Naive thymus-derived CD8-positive, alpha-beta T cell (primary cell): ENCODE results near the gene PAM16. TPM values are rescaled to one million over a fixed set of nuclear protein-coding genes. Genes with fewer than 3 reads are reported as not detected.
A peak's percentile ranks its signal among the peaks of the same experiment; 100 is the strongest.

Experiments used
- ATAC-seq, 2 donors: fragments of 150-1000 bp; cut with Tn5 transposase in 1 of 2; sonication (Bioruptor Pico), chemical (Tn5 transposase) in 1 of 2; 1 replicate in 1 of 2; 2 replicates in 1 of 2; pipeline ENCODE4 v1.10.0; 2021; ENCODE audit warnings: mild to moderate bottlenecking in 2 of 2, moderate library complexity in 2 of 2
- POLR2A ChIA-PET: fragments of 350-600 bp; sonication (Branson Sonifier 250); formaldehyde crosslinking; loops from one replicate; lab custom pipeline; 2021; ENCODE audit warnings: antibody characterized with exemption; lab: Charles Lee
- DNase-seq, 10 donors: peaks; one replicate each; pipeline versions ENCODE4 v3.0.0 to v3.0.0-alpha.2; 2020 to 2022
- H3K27ac Mint-ChIP-seq, 10 donors: one replicate each; pipeline ENCODE4 v1.8.0; 2020 to 2022; ENCODE audit warnings: mild to moderate bottlenecking in 10 of 10, mixed read lengths in 10 of 10, moderate library complexity in 4 of 10, inconsistent platforms in 1 of 10
- H3K27me3 Mint-ChIP-seq, 5 donors: one replicate each; pipeline ENCODE4 v1.8.0; 2021 to 2022; ENCODE audit warnings: mixed read lengths in 5 of 5
- H3K36me3 Mint-ChIP-seq, 3 donors: one replicate each; pipeline ENCODE4 v1.8.0; 2020 to 2022; ENCODE audit warnings: mixed read lengths in 3 of 3, mild to moderate bottlenecking in 2 of 3, inconsistent platforms in 1 of 3
- H3K4me1 Mint-ChIP-seq, 4 donors: one replicate each; pipeline ENCODE4 v1.8.0; 2021 to 2022; ENCODE audit warnings: mixed read lengths in 4 of 4
- H3K4me3 Mint-ChIP-seq, 10 donors: one replicate each; pipeline ENCODE4 v1.8.0; 2020 to 2022; ENCODE audit warnings: mild to moderate bottlenecking in 10 of 10, mixed read lengths in 10 of 10, moderate library complexity in 6 of 10, inconsistent platforms in 1 of 10
- H3K9me3 Mint-ChIP-seq, 9 donors: one replicate each; pipeline ENCODE4 v1.8.0; 2020 to 2022; ENCODE audit warnings: mixed read lengths in 9 of 9, mild to moderate bottlenecking in 3 of 9, inconsistent platforms in 1 of 9, moderate library complexity in 1 of 9
- polyA plus RNA-seq, 3 donors: library from polyadenylated mRNA; unstranded; fragments of 300-500 nt; fragmentation: Illumina TruSeq; gene quantifications; one replicate each; pipeline ENCODE4 v1.2.3, GENCODE V29; 2021
- total RNA-seq, 8 experiments: library from RNA in 2 of 8; stranded (reverse) in 2 of 8; gene quantifications; one replicate each; pipeline ENCODE4 v1.2.3 and lab custom pipeline; 2021 to 2026

The PAM16 gene
- total and polyA plus RNA-seq, 5 experiments from 2014 or later: 33.6 to 46.1 (median 40.9) TPM

- Mint-ChIP-seq H3K9me3 (no peaks in the 10 kb centered on the region), H3K4me3 (no peak overlapping the region), H3K27me3 (no peaks in the 10 kb centered on the region), H3K36me3 (peaks cover 0 to 34% (median 4%) of the 10 kb centered on the region in 3 donors), H3K4me1 (peaks cover 0 to 10% (median 6%) of the 10 kb centered on the region in 4 donors), H3K27ac (no peak overlapping the region)
- POLR2A ChIA-PET: interaction anchor here (1.3 kb wide), 1 partner anchor 49 kb away, joined by 4 read pairs; no protein-coding TSS in a partner anchor
- ATAC-seq (no peak), DNase-seq (no peak)
These were observed 14.5 kb upstream of the PAM16 start for GRCh38 chr16:4365615-4366014.

GRCh38 chr16:4365014-4365406 is 13.9 kb upstream of the PAM16 start:
- Mint-ChIP-seq H3K27me3 (no peaks in the 10 kb centered on the region), H3K27ac (no peak overlapping the region), H3K36me3 (peaks cover 0 to 40% (median 4%) of the 10 kb centered on the region in 3 donors), H3K4me3 (no peak overlapping the region), H3K9me3 (no peaks in the 10 kb centered on the region), H3K4me1 (peaks cover 0 to 11% (median 5%) of the 10 kb centered on the region in 4 donors)
- POLR2A ChIA-PET: interaction anchor here (1.3 kb wide), 1 partner anchor 49 kb away, joined by 4 read pairs; no protein-coding TSS in a partner anchor
- no peak for DNase-seq
- ATAC-seq: no peak

GRCh38 chr16:4364196-4365013 is 13.3 kb upstream of the PAM16 start:
- peaks cover 0 to 42% (median 4%) of the 10 kb centered on the region in 3 donors for H3K36me3 Mint-ChIP-seq
- no peaks in the 10 kb centered on the region for H3K27me3 Mint-ChIP-seq
- DNase-seq: no peak
- H3K27ac Mint-ChIP-seq: peak overlapping the region in 1 of 10 donors; percentile 46
- POLR2A ChIA-PET: interaction anchor here (0.7 kb wide), 3 partner anchors 9 to 638 kb away, joined by 3 read pairs; no protein-coding TSS in a partner anchor
- no peak overlapping the region for H3K4me3 Mint-ChIP-seq
- ATAC-seq: no peak
- H3K9me3 Mint-ChIP-seq: no peaks in the 10 kb centered on the region
- H3K4me1 Mint-ChIP-seq: peaks cover 0 to 7% (median 5%) of the 10 kb centered on the region in 4 donors

GRCh38 chr16:4362476-4363135 is 11.5 kb upstream of the PAM16 start:
- Mint-ChIP-seq H3K4me1 (peaks cover 0 to 7% (median 5%) of the 10 kb centered on the region in 4 donors), H3K9me3 (no peaks in the 10 kb centered on the region), H3K4me3 (no peak overlapping the region), H3K36me3 (peaks cover 0 to 49% (median 6%) of the 10 kb centered on the region in 3 donors), H3K27me3 (no peaks in the 10 kb centered on the region), H3K27ac (peak overlapping the region in 2 of 10 donors; percentile 24 to 40)
- no peak for ATAC-seq
- DNase-seq: no peak
- POLR2A ChIA-PET: no interaction called here

- Mint-ChIP-seq H3K36me3 (peaks cover 0 to 51% (median 6%) of the 10 kb centered on the region in 3 donors), H3K9me3 (no peaks in the 10 kb centered on the region), H3K27me3 (no peaks in the 10 kb centered on the region), H3K4me1 (peaks cover 0 to 4% (median 1%) of the 10 kb centered on the region in 4 donors), H3K27ac (no peak overlapping the region), H3K4me3 (no peak overlapping the region)
- DNase-seq (no peak), ATAC-seq (no peak)
- POLR2A ChIA-PET: no interaction called here
These were observed 10.8 kb upstream of the PAM16 start for GRCh38 chr16:4361944-4362311.

GRCh38 chr16:4361033-4361943 is 10.2 kb upstream of the PAM16 start:
- Mint-ChIP-seq H3K36me3 (peaks cover 0 to 53% (median 6%) of the 10 kb centered on the region in 3 donors), H3K4me3 (no peak overlapping the region), H3K9me3 (no peaks in the 10 kb centered on the region), H3K27me3 (no peaks in the 10 kb centered on the region), H3K4me1 (peaks cover 0 to 4% (median 1%) of the 10 kb centered on the region in 4 donors), H3K27ac (peak overlapping the region in 1 of 10 donors; percentile 56)
- no peak for DNase-seq
- ATAC-seq: no peak
- POLR2A ChIA-PET: interaction anchor here (0.9 kb wide), 1 partner anchor 19 kb away, joined by 3 read pairs; no protein-coding TSS in a partner anchor

- no peaks in the 10 kb centered on the region for H3K9me3 Mint-ChIP-seq
- peaks cover 0 to 4% (median 1%) of the 10 kb centered on the region in 4 donors for H3K4me1 Mint-ChIP-seq
- ATAC-seq (no peak), DNase-seq (peak in 1 of 10 donors; percentile 4)
- POLR2A ChIA-PET: interaction anchor here (0.9 kb wide), 1 partner anchor 18 kb away, joined by 3 read pairs; no protein-coding TSS in a partner anchor
- no peaks in the 10 kb centered on the region for H3K27me3 Mint-ChIP-seq
- H3K27ac Mint-ChIP-seq: peak overlapping the region in 2 of 10 donors; percentile 34 to 60
- H3K36me3 Mint-ChIP-seq: peaks cover 0 to 56% (median 6%) of the 10 kb centered on the region in 3 donors
- H3K4me3 Mint-ChIP-seq: no peak overlapping the region
These were observed 9.5 kb upstream of the PAM16 start for GRCh38 chr16:4360538-4361021.

GRCh38 chr16:4359914-4360313 is 8.8 kb upstream of the PAM16 start:
- H3K9me3 Mint-ChIP-seq: no peaks in the 10 kb centered on the region
- H3K4me1 Mint-ChIP-seq: peaks cover 0 to 4% (median 1%) of the 10 kb centered on the region in 4 donors
- peak overlapping the region in 3 of 10 donors; percentile 12 to 92 (median 59) for H3K27ac Mint-ChIP-seq
- no peak for ATAC-seq
- DNase-seq: no peak
- POLR2A ChIA-PET: no interaction called here
- H3K36me3 Mint-ChIP-seq: peaks cover 0 to 57% (median 8%) of the 10 kb centered on the region in 3 donors
- H3K4me3 Mint-ChIP-seq: no peak overlapping the region
- H3K27me3 Mint-ChIP-seq: no peaks in the 10 kb centered on the region

GRCh38 chr16:4358831-4359561 is 7.9 kb upstream of the PAM16 start:
- DNase-seq: peak; percentile 45 to 84 (median 68)
- peaks cover 0 to 4% (median 1%) of the 10 kb centered on the region in 4 donors for H3K4me1 Mint-ChIP-seq
- H3K36me3 Mint-ChIP-seq: peaks cover 0 to 60% (median 8%) of the 10 kb centered on the region in 3 donors
- H3K9me3 Mint-ChIP-seq: no peaks in the 10 kb centered on the region
- peak overlapping the region in 1 of 10 donors; percentile 46 for H3K4me3 Mint-ChIP-seq
- POLR2A ChIA-PET: interaction anchor here (1.1 kb wide), 1 partner anchor 44 kb away, joined by 3 read pairs; no protein-coding TSS in a partner anchor
- H3K27me3 Mint-ChIP-seq: no peaks in the 10 kb centered on the region
- ATAC-seq: peak; percentile 87 to 93
- H3K27ac Mint-ChIP-seq: peak overlapping the region in 6 of 10 donors; percentile 56 to 92 (median 82)

- no peak overlapping the region for H3K4me3 Mint-ChIP-seq
- H3K27ac Mint-ChIP-seq: no peak overlapping the region
- no peaks in the 10 kb centered on the region for H3K27me3 Mint-ChIP-seq
- no peaks in the 10 kb centered on the region for H3K9me3 Mint-ChIP-seq
- peaks cover 0 to 7% (median 1%) of the 10 kb centered on the region in 4 donors for H3K4me1 Mint-ChIP-seq
- no peak for DNase-seq
- no peak for ATAC-seq
- POLR2A ChIA-PET: interaction anchor here (1.1 kb wide), 1 partner anchor 44 kb away, joined by 3 read pairs; no protein-coding TSS in a partner anchor
- H3K36me3 Mint-ChIP-seq: peaks cover 0 to 52% (median 4%) of the 10 kb centered on the region in 3 donors
These were observed 7.1 kb upstream of the PAM16 start for GRCh38 chr16:4358236-4358635.

- Mint-ChIP-seq H3K4me1 (peaks cover 0 to 7% (median 2%) of the 10 kb centered on the region in 4 donors), H3K36me3 (peaks cover 0 to 40% (median 4%) of the 10 kb centered on the region in 3 donors), H3K27me3 (no peaks in the 10 kb centered on the region), H3K4me3 (no peak overlapping the region), H3K27ac (peak overlapping the region in 2 of 10 donors; percentile 37 to 53), H3K9me3 (no peaks in the 10 kb centered on the region)
- ATAC-seq (no peak), DNase-seq (no peak)
- POLR2A ChIA-PET: interaction anchor here (0.6 kb wide), 1 partner anchor 272 kb away, joined by 3 read pairs; no protein-coding TSS in a partner anchor
These were observed 5.7 kb upstream of the PAM16 start for GRCh38 chr16:4356820-4357219.
